Epithelial cell of proximal tubule (primary cell): Measurements from ENCODE around the gene PCDH20. TPM values are rescaled to one million over a fixed set of nuclear protein-coding genes. Genes with fewer than 3 reads are reported as not detected.

Experiments
- DNase-seq: peaks from one replicate; pipeline ENCODE4 v3.0.0-alpha.2; 2011; ENCODE audit warnings: low read depth
- H3K4me3 ChIP-seq: 2 replicates; pipeline ENCODE4 v1.5.1; 2011; ENCODE audit warnings: low read depth, mild to moderate bottlenecking, low read length
- CTCF ChIP-seq: conservative IDR thresholded peaks from 2 replicates; pipeline ENCODE4 v1.5.1; 2012; ENCODE audit warnings: low read depth, mild to moderate bottlenecking, low read length
- total RNA-seq: library from RNA; depleted of rRNA; stranded (reverse); fragments of >200 nt; gene quantifications from 2 replicates; pipeline ENCODE4 v1.2.3, GENCODE V29; 2015

Gene PCDH20
- total RNA-seq, 1 donor from 2014 or later: 1.5 TPM

- peak overlapping the region; percentile 75 for H3K4me3 ChIP-seq
Measured at GRCh38 chr13:61414686-61415057, 977 bp downstream of the PCDH20 start.

GRCh38 chr13:61413572-61414535 lies 1.8 kb downstream of the PCDH20 start:
- no peak for DNase-seq
- no peak for TF ChIP-seq CTCF

More at GRCh38 chr13:61414686-61415057, 977 bp downstream of the PCDH20 start:
- no peak for DNase-seq
- no peak for TF ChIP-seq CTCF

GRCh38 chr13:61410669-61411297 lies 4.9 kb downstream of the PCDH20 start:
- H3K4me3 ChIP-seq: no peak overlapping the region
- DNase-seq: peak; percentile 12
- peak; percentile 77 for TF ChIP-seq CTCF

More at GRCh38 chr13:61413572-61414535, 1.8 kb downstream of the PCDH20 start:
- H3K4me3 ChIP-seq: peak overlapping the region; percentile 75

- DNase-seq: no peak
- H3K4me3 ChIP-seq: no peak overlapping the region
- no peak for TF ChIP-seq CTCF
Measured at GRCh38 chr13:61410266-61410665, 5.4 kb downstream of the PCDH20 start.

GRCh38 chr13:61408571-61408970 lies 7.1 kb downstream of the PCDH20 start:
- no peak for TF ChIP-seq CTCF
- no peak for DNase-seq
- H3K4me3 ChIP-seq: no peak overlapping the region

GRCh38 chr13:61406275-61406674 lies 9.4 kb downstream of the PCDH20 start:
- no peak for DNase-seq
- TF ChIP-seq CTCF: no peak
- H3K4me3 ChIP-seq: no peak overlapping the region
